NOMO-1 treated with DMSO at 0.1 percent for 48 hours (cell line): ENCODE data around the gene PAMR1.

Source experiments
- DNase-seq: peaks from one replicate; lab custom pipeline; 2025; ENCODE audit not compliant: unreplicated experiment; lab: John Stamatoyannopoulos, UW

Gene PAMR1

GRCh38 chr11:35407041-35407440, 118.4 kb downstream of the PAMR1 start:
- DNase-seq, result no peak

- peak; percentile 9 for DNase-seq
These were observed 121.0 kb downstream of the PAMR1 start for GRCh38 chr11:35404388-35404775.

- DNase-seq, result no peak
These were observed 121.5 kb downstream of the PAMR1 start for GRCh38 chr11:35403765-35404387.

- DNase-seq, result no peak
These were observed 122.4 kb downstream of the PAMR1 start for GRCh38 chr11:35402751-35403660.

GRCh38 chr11:35398881-35399280, 126.5 kb downstream of the PAMR1 start:
- no peak for DNase-seq

- DNase-seq, result no peak
These were observed 130.5 kb downstream of the PAMR1 start for GRCh38 chr11:35394941-35395340.

GRCh38 chr11:35393098-35393497, 132.3 kb downstream of the PAMR1 start:
- no peak for DNase-seq

- DNase-seq, result peak; percentile 71
These were observed 133.3 kb downstream of the PAMR1 start for GRCh38 chr11:35391922-35392688.

GRCh38 chr11:35390737-35391682, 134.4 kb downstream of the PAMR1 start:
- DNase-seq, result peak; percentile 62

- no peak for DNase-seq
These were observed 135.4 kb downstream of the PAMR1 start for GRCh38 chr11:35389897-35390465.

- DNase-seq, result no peak
These were observed 136.3 kb downstream of the PAMR1 start for GRCh38 chr11:35389112-35389511.

GRCh38 chr11:35388061-35388460, 137.4 kb downstream of the PAMR1 start:
- no peak for DNase-seq

- DNase-seq, result no peak
These were observed 138.1 kb downstream of the PAMR1 start for GRCh38 chr11:35387111-35387982.

GRCh38 chr11:35383953-35384352, 141.5 kb downstream of the PAMR1 start:
- no peak for DNase-seq
